Activated CD8-positive, alpha-beta memory T cell treated with anti-CD3 and anti-CD28 coated beads for 48 hours (primary cell): Measurements from ENCODE around the gene CDC42EP5.
"Not testable (repeated sequence)": the region's sequence is repeated elsewhere in the genome, so short reads cannot be mapped to it uniquely, and the experiment has no call there.

Source experiments
- DNase-seq, 3 experiments: peaks; one replicate each; pipeline ENCODE4 v3.0.0-alpha.2; 2020; ENCODE audit warnings: low read depth in 2 of 3, low spot score in 2 of 3

Gene CDC42EP5

DNA sequence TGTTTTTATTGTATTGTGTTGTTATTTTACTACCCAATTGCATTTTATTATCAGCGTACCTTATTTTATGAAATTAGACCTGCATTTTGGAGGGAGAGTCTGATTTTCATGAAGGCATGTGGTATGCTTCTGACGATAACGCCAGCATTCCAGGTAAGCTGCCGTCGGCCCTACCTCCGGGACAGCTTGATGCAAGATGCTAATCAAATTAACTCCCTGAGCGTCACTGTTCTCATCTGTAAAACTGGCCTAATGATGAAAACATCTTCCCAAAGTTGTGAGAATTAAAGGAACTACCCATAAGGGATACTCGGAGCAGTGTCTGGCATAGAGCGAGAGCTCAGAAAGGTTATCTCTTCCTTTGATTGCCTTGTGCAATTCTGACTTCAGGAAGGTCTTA, 16.7 kb upstream of the CDC42EP5 start:
- no peak for DNase-seq

- DNase-seq: no peak
Observed at GRCh38 chr19:54489341-54489740, 16.2 kb upstream of the CDC42EP5 start.

DNA sequence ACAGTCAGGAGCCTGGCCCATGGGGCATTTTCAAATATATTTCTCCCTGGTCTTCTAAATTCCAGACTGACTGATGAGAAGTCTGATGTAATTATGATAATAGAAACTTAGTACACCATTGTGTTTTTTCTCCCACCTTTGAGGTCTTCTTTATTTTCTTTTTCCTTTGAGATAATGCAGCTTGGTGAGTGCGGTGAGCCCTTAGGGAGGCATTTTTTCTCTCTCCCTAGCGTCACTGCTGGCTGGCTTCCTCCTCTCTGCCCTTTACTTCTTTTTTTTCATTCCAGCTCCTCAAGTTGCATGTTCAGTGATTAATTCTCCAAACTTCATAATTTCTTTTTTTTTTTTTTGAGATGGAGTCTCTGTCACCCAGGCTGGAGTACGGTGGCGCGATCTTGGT, 12.8 kb upstream of the CDC42EP5 start:
- DNase-seq: no peak

DNA sequence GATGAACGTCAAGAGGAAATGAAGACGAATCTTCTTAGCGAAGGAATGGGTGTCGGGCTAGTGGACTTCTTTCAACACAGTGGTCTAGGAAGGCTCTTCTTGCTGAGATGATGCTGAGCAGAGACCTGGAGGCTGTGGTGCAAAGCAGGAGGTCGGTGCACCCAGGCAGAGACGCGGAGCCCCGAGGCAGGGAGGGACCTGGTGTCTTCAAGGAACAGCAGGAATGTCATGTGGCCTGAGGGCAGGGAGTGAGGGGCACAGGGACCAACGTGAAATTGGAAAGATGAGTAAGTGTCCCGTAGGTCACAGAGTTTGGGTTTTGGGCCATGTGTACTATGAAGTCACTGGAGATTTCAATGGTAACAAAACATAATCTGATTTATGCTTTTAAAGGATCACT, 11.4 kb upstream of the CDC42EP5 start:
- DNase-seq: no peak

DNA sequence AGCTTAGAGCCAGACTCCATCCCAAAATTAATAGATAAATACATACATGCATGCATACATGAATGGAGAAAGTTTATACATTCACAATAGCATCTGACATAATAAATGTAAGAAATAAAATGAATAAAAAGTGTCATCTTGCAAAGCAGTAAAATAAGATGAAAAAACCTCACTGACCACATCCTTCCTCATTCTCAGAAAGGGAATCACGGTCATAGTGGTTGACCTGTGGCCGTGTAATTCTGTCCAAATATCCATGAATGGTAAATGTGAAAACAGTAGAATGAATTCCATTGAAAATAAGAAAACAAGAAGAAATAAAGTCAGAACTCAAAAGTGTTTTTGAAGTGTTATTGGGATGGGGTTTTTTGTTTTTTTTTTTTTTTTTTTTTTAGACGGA, 9.8 kb upstream of the CDC42EP5 start:
- DNase-seq: no peak

- DNase-seq: no peak
Observed at GRCh38 chr19:54481326-54481930, 8.3 kb upstream of the CDC42EP5 start.

DNA sequence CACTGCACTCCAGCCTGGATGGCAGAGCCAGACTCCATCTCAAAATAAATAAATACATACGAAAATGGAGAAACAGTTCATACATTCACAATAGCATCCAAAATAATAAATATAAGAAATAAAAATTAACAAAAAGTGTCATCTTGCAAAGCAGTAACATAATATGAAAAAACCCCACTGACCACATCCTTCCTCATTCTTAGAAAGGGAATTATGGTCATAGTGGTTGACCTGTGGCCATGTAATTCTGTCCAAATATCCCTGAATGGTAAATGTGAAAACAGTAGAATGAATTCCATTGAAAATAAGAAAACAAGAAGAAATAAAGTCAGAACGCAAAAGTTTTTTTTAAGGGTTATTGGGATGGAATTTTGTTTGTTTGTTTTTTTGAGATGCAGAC, 7.0 kb upstream of the CDC42EP5 start:
- DNase-seq: no peak

GRCh38 chr19:54478677-54479266, 5.7 kb upstream of the CDC42EP5 start:
- DNase-seq: no peak

GRCh38 chr19:54477650-54478049, 4.6 kb upstream of the CDC42EP5 start:
- DNase-seq: no peak

- DNase-seq: no peak
Observed at GRCh38 chr19:54475706-54476105, 2.6 kb upstream of the CDC42EP5 start.

GRCh38 chr19:54473892-54474372, 836 bp upstream of the CDC42EP5 start:
- no peak for DNase-seq

- no peak for DNase-seq
Observed at GRCh38 chr19:54470991-54471782, 1.9 kb downstream of the CDC42EP5 start.

- DNase-seq: no peak
Observed at GRCh38 chr19:54470276-54470887, 2.7 kb downstream of the CDC42EP5 start.

DNA sequence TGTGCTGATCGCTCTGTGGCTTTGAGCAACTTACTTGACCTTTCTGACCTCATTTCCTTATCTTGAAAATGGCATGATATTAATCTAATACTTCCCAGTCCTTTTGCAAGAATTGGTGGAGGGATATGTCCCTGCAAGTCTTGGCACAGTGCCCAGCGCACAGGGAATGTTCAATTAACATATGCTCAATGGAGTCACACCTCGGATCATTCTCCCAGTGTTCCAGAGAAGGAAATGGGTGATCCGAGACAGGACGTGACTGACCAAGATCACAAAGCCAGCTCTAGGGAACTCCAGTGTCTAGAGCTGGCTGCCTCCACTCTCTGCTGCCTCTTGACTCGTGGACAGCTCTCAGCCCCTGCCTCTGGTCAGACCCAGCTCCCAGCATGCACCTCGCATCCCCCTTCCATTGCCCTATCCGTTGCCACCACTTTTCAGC, 3.6 kb downstream of the CDC42EP5 start:
- no peak for DNase-seq

DNA sequence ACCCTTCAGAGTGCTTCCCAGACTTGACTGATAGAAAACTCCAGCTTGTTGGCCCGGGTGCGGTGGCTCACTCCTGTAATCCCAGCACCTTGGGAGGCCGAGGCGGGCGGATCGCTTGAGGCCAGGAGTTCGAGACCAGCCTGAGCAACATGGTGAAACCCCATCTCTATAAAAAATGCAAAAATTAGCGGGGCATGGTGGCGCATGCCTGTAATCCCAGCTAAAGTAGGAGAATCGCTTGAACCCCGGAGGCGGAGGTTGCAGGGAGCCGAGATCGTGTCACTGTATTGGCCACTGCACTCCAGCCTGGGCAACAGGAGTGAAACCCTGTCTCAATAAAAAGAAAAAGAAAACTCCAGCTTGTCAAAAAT, 7.0 kb downstream of the CDC42EP5 start:
- DNase-seq: not testable (repeated sequence)

GRCh38 chr19:54465426-54466109, 7.5 kb downstream of the CDC42EP5 start:
- no peak for DNase-seq

DNA sequence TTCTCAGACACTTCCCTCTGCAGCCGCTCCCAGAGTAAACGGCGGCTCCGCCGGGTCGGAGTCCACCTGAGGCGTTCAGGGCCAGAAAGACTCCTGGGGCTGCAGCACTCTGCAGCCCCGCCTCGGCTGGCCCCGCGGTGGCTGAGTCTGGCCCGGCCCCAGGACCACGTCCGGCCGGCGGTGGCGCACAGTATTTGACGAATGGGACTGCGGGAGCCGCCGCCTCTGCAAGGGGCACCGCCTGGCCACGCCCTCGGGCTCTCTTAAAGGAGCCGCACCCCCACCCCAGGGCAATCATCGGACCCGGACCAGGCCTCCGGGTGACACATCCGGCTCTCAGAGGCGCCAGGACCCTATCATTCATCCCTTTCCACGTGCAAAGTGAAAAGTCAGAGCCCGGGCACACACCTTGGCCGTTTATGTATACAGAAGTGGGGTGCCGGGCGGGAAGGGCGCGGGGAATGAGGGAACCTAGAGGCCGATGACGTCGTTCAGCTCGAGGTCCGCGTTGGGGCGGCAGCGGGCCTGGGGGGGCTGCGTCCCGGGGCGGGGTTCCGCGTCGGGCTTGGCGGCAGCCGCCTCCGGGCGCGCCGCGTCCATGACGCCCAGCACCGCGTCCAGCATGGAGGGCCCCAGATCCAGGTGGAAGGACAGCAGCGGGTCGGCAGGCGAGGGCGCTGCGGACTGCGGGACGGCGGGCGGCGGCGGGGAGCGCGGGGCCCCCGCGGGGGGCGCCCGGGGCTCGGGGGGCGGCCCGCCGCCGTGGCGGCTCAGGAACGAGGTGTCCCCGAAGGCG, 8.3 kb downstream of the CDC42EP5 start:
- DNase-seq: peak; percentile 51 to 70 (median 64)

GRCh38 chr19:54464044-54464629, 9.0 kb downstream of the CDC42EP5 start:
- DNase-seq: peak; percentile 60 to 70 (median 64)

- peak; percentile 79 to 93 (median 84) for DNase-seq
Observed at GRCh38 chr19:54463531-54464043, 9.5 kb downstream of the CDC42EP5 start, which contains the start of gene LENG9. TSS of gene LENG9 (minus strand) at chr19:54463778. CDS start at chr19:54463526, 252 bp downstream.
